VCaP (cell line): ENCODE measurements around the gene POR.
"Not testable (repeated sequence)": the region's sequence is repeated elsewhere in the genome, so short reads cannot be mapped to it uniquely, and the experiment has no call there.

ENCODE experiments used
- H3K27ac ChIP-seq: fragments of 450-650 bp; 2 replicates; pipeline ENCODE4 v1.5.1; 2017
- TF ChIP-seq, protein P1 (sequence below): fragments of 450-650 bp; conservative IDR thresholded peaks from 2 replicates; pipeline ENCODE4 v1.5.1; 2017; ENCODE audit warnings: mild to moderate bottlenecking, moderate library complexity

POR gene

DNA sequence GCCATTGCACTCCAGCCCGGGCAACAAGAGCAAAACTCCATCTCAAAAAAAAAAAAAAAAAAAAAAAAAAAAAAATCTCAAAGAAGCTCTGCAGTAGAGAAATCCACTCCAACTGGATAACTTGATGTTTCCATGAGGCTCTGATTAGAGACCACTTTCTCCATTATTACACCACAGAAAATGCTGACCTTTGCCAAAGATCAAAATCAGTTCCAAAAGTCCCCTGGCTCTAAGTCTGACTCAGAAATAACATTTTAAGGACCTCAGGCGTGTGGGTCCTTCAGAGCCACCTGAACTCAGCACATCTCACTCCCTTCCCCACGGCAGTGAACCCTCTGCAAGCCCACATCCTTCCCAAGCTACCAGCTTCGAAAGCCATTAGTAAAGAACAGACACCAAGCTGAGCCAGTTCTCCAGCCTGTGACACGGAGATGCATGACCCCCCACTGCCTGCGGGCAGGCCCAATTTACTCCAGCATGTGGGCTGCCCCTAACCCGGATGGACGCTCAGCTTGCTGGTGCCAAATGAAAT, 93.3 kb downstream of the POR start:
- no peak overlapping the region for H3K27ac ChIP-seq
- TF ChIP-seq, protein P1, sequence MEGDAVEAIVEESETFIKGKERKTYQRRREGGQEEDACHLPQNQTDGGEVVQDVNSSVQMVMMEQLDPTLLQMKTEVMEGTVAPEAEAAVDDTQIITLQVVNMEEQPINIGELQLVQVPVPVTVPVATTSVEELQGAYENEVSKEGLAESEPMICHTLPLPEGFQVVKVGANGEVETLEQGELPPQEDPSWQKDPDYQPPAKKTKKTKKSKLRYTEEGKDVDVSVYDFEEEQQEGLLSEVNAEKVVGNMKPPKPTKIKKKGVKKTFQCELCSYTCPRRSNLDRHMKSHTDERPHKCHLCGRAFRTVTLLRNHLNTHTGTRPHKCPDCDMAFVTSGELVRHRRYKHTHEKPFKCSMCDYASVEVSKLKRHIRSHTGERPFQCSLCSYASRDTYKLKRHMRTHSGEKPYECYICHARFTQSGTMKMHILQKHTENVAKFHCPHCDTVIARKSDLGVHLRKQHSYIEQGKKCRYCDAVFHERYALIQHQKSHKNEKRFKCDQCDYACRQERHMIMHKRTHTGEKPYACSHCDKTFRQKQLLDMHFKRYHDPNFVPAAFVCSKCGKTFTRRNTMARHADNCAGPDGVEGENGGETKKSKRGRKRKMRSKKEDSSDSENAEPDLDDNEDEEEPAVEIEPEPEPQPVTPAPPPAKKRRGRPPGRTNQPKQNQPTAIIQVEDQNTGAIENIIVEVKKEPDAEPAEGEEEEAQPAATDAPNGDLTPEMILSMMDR, result no peak

DNA sequence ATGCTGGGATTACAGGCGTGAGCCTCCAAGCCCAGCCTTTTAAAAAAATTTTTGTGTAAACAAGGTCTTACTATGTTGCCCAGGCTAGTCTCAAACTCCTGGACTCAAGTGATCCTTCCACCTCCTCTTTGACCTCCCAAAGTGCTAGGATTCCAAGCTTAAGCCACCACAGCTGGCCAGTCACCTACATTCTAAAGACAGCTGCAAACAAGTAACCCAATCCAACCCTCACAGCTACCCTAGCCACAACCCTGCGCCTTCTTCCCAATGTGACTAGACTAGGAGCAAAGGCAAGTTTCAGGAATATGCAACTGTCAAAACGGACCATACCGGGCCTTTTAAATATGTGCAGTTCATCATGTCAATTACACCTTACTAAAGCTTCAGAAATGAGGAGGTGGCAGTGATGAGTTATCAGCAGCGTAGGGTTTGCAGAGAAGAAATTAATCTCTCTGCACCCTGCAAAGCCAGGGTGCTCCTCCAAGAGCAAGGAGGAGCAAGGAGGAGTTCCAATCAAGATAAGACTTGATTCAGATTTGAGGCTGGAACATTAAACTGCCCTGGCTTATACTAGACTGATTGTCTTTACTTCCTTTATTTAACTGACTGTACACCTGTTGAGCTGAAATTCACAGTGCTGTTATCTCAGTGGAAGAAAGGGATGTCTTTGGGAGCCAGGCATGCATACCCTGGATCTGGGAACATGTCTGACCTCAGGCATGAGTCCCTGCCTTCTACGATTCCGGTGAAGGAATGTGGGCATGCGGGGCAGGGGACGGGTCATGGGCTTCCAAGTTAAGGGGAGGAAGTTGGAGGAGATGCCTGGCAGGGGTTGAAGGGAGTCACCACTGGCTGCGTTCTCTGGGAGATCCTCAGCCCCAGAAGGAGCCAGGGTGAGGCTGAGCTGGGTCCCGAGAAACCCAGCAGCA, 95.0 kb downstream of the POR start:
- TF ChIP-seq, protein P1, result no peak
- H3K27ac ChIP-seq, result no peak overlapping the region

DNA sequence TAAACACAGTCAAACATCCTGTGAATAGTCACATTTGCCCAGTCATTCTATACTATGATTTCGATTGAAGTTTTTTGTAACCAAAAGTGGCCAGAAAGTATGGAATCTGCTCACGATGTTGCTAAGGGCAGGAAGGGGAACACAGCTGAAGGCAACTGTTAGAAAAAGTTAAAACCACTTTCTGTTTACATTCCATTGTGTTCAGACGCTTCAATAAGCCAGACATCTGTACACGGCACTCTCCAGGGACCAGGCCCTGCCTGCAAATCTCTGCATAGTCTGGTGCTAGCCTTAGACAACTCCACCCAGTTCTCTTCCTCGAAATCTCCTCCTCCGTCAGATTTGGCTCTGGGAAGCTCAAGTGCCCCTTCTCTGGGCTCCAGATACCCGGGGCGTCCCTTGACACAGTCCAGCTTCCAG, 96.5 kb downstream of the POR start:
- TF ChIP-seq, protein P1, result no peak
- no peak overlapping the region for H3K27ac ChIP-seq

DNA sequence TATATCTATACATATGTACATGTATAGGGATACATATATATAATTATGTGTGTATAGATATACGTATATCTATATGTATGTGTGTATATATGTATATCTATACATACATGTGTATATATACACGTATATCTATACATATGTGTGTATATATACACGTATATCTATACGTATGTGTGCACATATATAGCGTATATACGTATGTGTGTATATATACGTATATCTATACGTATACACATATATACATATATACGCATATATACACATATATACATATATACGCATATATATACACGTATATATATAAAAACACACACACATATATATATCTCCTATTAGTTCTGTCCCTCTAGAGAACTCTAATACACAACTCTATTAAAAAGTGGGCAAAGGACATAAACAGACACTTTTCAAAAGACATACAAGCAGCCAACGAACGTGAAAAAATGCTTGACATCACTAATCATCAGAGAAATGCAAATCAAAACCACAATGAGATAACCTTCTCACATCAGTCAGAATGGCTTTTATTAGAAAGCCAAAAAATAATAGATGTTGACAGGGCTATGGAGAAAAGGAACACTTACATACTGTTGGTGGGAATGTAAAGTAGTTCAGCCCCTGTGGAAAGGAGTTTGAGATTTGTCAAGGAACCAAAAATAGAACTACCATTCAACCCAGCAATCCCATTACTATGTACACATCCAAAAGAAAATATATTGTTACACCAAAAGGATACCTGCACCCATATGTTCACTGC, 101.4 kb downstream of the POR start:
- H3K27ac ChIP-seq, result no peak overlapping the region
- TF ChIP-seq, protein P1, result no peak

DNA sequence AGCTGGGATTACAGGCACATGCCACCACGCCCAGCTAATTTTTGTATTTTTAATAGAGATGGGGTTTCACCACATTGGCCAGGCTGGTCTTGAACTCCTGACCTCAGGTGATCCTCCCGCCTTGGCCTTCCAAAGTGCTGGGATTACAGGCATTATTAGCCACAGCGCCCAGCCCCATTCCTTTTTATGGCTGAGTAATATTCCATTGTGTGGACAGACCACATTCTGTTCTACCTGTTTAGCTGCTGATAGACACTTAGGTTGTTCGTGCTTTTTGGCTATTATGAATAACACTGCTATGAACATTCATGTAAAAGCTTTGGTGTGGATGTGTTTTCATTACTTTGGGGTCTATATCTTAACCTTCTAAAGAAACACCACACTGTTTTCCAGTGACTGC, 103.6 kb downstream of the POR start:
- not testable (repeated sequence) for H3K27ac ChIP-seq

DNA sequence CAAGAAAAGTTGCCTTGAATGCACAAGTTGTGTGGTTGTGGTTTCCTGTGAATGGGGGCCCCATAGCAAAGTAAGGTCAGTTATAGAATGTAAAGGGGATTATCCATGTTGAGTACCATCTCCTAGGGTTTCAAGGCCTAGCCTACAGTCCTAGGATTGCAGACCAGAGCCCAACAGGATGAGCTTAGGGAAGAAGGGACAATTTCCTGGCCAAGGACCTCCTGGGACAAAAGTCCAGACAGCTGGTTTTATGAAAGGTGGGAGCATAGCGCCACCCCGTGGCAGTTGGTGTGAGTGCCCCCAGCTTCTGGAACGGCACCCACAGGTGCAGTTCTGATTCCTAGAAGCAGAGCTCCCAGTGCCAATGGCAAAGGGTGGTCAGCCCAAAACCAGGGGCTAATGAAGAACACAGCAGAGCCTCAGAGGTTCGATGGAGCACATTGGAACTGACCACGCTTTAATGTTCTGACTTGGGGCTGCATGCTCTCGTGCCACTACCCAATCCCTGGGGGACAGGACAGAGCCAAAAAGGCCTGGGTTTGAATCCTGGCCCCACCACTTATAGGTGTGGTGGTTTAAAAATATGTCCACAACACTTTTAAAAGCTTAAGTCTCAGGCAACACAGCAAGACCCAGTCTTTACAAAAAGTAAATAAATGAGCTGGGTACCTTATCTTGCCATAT, 105.2 kb downstream of the POR start:
- TF ChIP-seq, protein P1, result peak; percentile 84

DNA sequence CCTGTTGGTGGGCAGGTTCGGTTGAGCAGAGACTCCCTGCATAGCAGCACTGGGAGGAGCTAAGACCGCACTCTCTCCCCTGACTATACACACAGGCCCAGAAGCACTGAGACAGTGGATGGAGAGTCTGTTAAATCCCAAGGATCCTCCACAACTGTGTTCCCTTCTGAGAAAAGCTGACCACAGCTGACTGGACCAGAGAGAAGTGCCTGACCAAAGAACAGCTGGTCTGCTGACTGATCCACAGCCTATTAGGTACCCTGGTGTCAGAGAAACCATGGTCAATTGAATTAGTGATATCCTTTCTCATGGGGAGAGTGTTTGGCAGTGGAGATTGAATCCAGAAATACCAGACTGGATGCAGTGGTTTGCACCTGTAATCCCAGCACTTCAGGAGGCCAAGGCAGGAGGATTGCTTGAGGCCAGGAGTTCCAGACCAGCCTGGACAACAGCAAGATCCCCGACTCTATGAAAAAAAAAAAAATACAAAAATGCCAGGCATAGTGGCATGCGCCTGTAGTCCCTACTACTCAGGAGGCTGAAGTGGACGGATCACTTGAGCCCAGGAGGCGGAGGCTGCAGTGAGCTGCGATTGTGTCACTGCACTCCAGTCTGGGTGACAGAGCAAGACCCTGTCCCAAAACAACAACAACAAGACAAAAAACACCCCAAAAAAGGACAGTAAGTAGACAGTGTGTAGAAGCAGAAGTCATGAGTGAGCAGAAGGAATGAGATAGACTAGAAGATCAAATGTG, 107.2 kb downstream of the POR start:
- H3K27ac ChIP-seq, result no peak overlapping the region
- TF ChIP-seq, protein P1, result no peak

More for the DNA sequence above, 105.2 kb downstream of the POR start:
- H3K27ac ChIP-seq, result no peak overlapping the region
